H9 (cell line): Measurements from ENCODE around the gene OLIG1. TPM values are rescaled to one million over a fixed set of nuclear protein-coding genes. Genes with fewer than 3 reads are reported as not detected.

Experiments used
- DNase-seq: peaks from one replicate; pipeline ENCODE4 v3.0.0-alpha.2; 2017
- H2AFZ ChIP-seq: one replicate; pipeline ENCODE4 v1.6.1; 2013; ENCODE audit warnings: mild to moderate bottlenecking, low read length, control low read depth, moderate library complexity
- H2AK5ac ChIP-seq: 2 replicates; pipeline ENCODE4 v1.6.1; 2013; ENCODE audit warnings: low read length, control low read depth, mixed read lengths; ENCODE audit not compliant: insufficient read length
- H2BK120ac ChIP-seq: one replicate; pipeline ENCODE4 v1.6.1; 2013; ENCODE audit warnings: low read depth, mild to moderate bottlenecking, low read length, control low read depth, inconsistent platforms; ENCODE audit not compliant: poor library complexity, severe bottlenecking
- H2BK12ac ChIP-seq: 2 replicates; pipeline ENCODE4 v1.6.1; 2013; ENCODE audit warnings: low read length, control low read depth, mixed read lengths, low read depth; ENCODE audit not compliant: insufficient read length
- H2BK15ac ChIP-seq: 2 replicates; pipeline ENCODE4 v1.6.1; 2013; ENCODE audit warnings: low read depth, low read length, control low read depth
- H2BK20ac ChIP-seq: one replicate; pipeline ENCODE4 v1.6.1; 2013; ENCODE audit warnings: low read depth, mild to moderate bottlenecking, low read length, control low read depth, inconsistent platforms; ENCODE audit not compliant: poor library complexity, severe bottlenecking
- H2BK5ac ChIP-seq: 2 replicates; pipeline ENCODE4 v1.6.1; 2013; ENCODE audit warnings: low read length, control low read depth, mixed read lengths; ENCODE audit not compliant: insufficient read length
- H3K14ac ChIP-seq: 2 replicates; pipeline ENCODE4 v1.6.1; 2013; ENCODE audit warnings: low read length, control low read depth; ENCODE audit not compliant: insufficient read depth
- H3K18ac ChIP-seq: 2 replicates; pipeline ENCODE4 v1.6.1; 2013; ENCODE audit warnings: low read depth, mild to moderate bottlenecking, mixed read lengths, low read length, control low read depth; ENCODE audit not compliant: insufficient read length
- H3K23ac ChIP-seq: 2 replicates; pipeline ENCODE4 v1.6.1; 2013; ENCODE audit warnings: low read length, control low read depth, mixed read lengths, low read depth; ENCODE audit not compliant: insufficient read length
- H3K23me2 ChIP-seq: 2 replicates; pipeline ENCODE4 v1.6.1; 2013; ENCODE audit warnings: low read depth, mild to moderate bottlenecking, mixed read lengths, low read length, control low read depth; ENCODE audit not compliant: insufficient read length, poor library complexity, severe bottlenecking
- H3K27ac ChIP-seq: 2 replicates; pipeline ENCODE4 v1.5.1; 2013; ENCODE audit warnings: low read length, control low read depth, mixed read lengths, low read depth; ENCODE audit not compliant: insufficient read length
- H3K27me3 ChIP-seq: 2 replicates; pipeline ENCODE4 v1.6.1; 2013; ENCODE audit warnings: low read length, control low read depth, inconsistent platforms; ENCODE audit not compliant: insufficient read depth
- H3K4ac ChIP-seq: 2 replicates; pipeline ENCODE4 v1.6.1; 2013; ENCODE audit warnings: low read depth, mild to moderate bottlenecking, control low read depth, inconsistent platforms, low read length, moderate library complexity
- H3K4me1 ChIP-seq: 2 replicates; pipeline ENCODE4 v1.6.1; 2013; ENCODE audit warnings: low read length, control low read depth, inconsistent platforms; ENCODE audit not compliant: insufficient read depth
- H3K4me2 ChIP-seq: 2 replicates; pipeline ENCODE4 v1.6.1; 2013; ENCODE audit warnings: low read length, control low read depth, mixed read lengths; ENCODE audit not compliant: insufficient read length, insufficient read depth
- H3K56ac ChIP-seq: 2 replicates; pipeline ENCODE4 v1.6.1; 2013; ENCODE audit warnings: low read depth, mild to moderate bottlenecking, mixed read lengths, low read length, control low read depth; ENCODE audit not compliant: insufficient read length
- H3K79me1 ChIP-seq: 2 replicates; pipeline ENCODE4 v1.6.1; 2013; ENCODE audit warnings: low read depth, mild to moderate bottlenecking, moderate library complexity, low read length, control low read depth, inconsistent platforms; ENCODE audit not compliant: insufficient read depth, poor library complexity, severe bottlenecking
- H3K79me2 ChIP-seq: 2 replicates; pipeline ENCODE4 v1.6.1; 2013; ENCODE audit warnings: low read length, control low read depth, inconsistent platforms; ENCODE audit not compliant: insufficient read depth
- H3K9ac ChIP-seq: 2 replicates; pipeline ENCODE4 v1.6.1; 2013; ENCODE audit warnings: low read length, control low read depth, mixed read lengths; ENCODE audit not compliant: insufficient read length; ENCODE audit errors: extremely low read depth
- H3K9me3 ChIP-seq: one replicate; pipeline ENCODE4 v1.6.1; 2013; ENCODE audit warnings: low read depth, low read length, inconsistent platforms; ENCODE audit not compliant: control insufficient read depth
- H3T11ph ChIP-seq: one replicate; pipeline ENCODE4 v1.6.1; 2013; ENCODE audit warnings: mild to moderate bottlenecking, low read length, control low read depth, inconsistent platforms
- H4K20me1 ChIP-seq: one replicate; pipeline ENCODE4 v1.6.1; 2013; ENCODE audit not compliant: control insufficient read depth, insufficient read length, insufficient read depth
- H4K5ac ChIP-seq: 2 replicates; pipeline ENCODE4 v1.6.1; 2013; ENCODE audit warnings: low read depth, mild to moderate bottlenecking, mixed read lengths, low read length, control low read depth; ENCODE audit not compliant: insufficient read length
- H4K8ac ChIP-seq: replicated peaks from 2 replicates; pipeline ENCODE4 v1.6.1; 2013; ENCODE audit warnings: low read length, control low read depth, mixed read lengths, low read depth; ENCODE audit not compliant: insufficient read length
- H4K91ac ChIP-seq: 2 replicates; pipeline ENCODE4 v1.6.1; 2013; ENCODE audit warnings: low read depth, mild to moderate bottlenecking, moderate library complexity, mixed read lengths, low read length, control low read depth; ENCODE audit not compliant: insufficient read length
- H3K27ac Mint-ChIP-seq, 3 experiments: 2 replicates in 2 of 3; 3 replicates in 1 of 3; pipeline ENCODE4 v1.8.0; 2020 to 2021; ENCODE audit warnings: mixed read lengths in 3 of 3, mild to moderate bottlenecking in 1 of 3, moderate library complexity in 1 of 3
- H3K27me3 Mint-ChIP-seq: 2 replicates; pipeline ENCODE4 v1.8.0; 2021; ENCODE audit warnings: low read depth, mild to moderate bottlenecking, moderate library complexity, mixed read lengths
- H3K36me3 Mint-ChIP-seq, 3 experiments: 2 replicates in 2 of 3; 3 replicates in 1 of 3; pipeline ENCODE4 v1.8.0; 2020 to 2021; ENCODE audit warnings: low read depth in 3 of 3, mixed read lengths in 3 of 3; ENCODE audit not compliant: insufficient read depth in 1 of 3
- H3K4me1 Mint-ChIP-seq, 2 experiments: 2 replicates each; pipeline ENCODE4 v1.8.0; 2020; ENCODE audit warnings: mixed read lengths in 2 of 2
- H3K4me3 Mint-ChIP-seq, 2 experiments: 2 replicates in 1 of 2; 3 replicates in 1 of 2; pipeline ENCODE4 v1.8.0; 2020 to 2021; ENCODE audit warnings: mild to moderate bottlenecking in 2 of 2, mixed read lengths in 2 of 2, moderate library complexity in 1 of 2
- H3K9me3 Mint-ChIP-seq, 2 experiments: 2 replicates in 1 of 2; 3 replicates in 1 of 2; pipeline ENCODE4 v1.8.0; 2020; ENCODE audit warnings: mild to moderate bottlenecking in 2 of 2, mixed read lengths in 2 of 2, moderate library complexity in 1 of 2
- WGBS: extraction: QIAGEN DNeasy Blood & Tissue Kit; methylation state at CpG from one replicate; pipeline ENCODE4 v1.1.7; 2013; ENCODE audit warnings: missing lambda C conversion rate, low lambda C conversion rate, mixed read lengths; ENCODE audit not compliant: insufficient read length; ENCODE audit errors: extremely low coverage; 5-methylcytosine and 5-hydroxymethylcytosine counted together
- total RNA-seq: library from RNA; stranded (reverse); gene quantifications from 2 replicates; pipeline ENCODE4 v1.2.1, GENCODE V29; 2021
- TF ChIP-seq, protein P1 (sequence below): fragments of 200-600 bp; sonication (generic); conservative IDR thresholded peaks from 3 replicates; pipeline ENCODE4 v1.8.0; 2021; ENCODE audit warnings: antibody characterized with exemption, mild to moderate bottlenecking

The OLIG1 gene
- total RNA-seq, 1 experiment from 2014 or later = 0.31 TPM

DNA sequence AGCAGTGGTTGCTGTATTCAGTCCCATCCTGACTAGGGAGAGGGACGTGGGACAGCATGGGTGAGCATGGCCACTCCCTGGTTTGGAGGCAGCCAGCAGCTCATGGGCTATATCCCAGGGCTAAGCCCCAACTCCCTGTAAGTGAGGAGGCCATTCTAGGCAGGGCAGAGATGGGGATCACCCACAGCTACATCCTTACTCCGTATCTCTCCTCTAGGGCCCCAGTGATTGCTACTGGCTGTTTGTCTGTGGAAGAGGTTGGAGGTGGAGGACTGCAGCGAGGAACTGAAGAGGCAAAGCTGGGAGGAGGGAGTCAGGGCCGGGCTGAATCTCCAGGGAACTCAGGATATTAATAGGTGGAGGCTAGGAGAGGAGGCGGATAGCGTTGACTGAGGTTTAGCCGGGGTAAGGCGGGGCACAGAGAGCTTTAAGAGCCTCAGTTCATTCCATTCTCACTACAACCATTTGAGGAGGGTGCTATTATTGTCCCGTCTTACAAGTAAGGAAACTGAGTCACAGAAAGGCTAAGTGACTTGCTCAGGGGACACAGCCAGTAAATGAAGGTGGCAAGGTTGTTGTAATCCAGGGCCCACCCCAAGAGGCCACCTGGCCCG lies 37.4 kb upstream of the OLIG1 start:
- Histone ChIP-seq H3K14ac (no peak overlapping the region), H3K23me2 (peaks cover 3% of the 10 kb centered on the region), H4K8ac (no peak overlapping the region), H3K4me2 (no peak overlapping the region), H3K56ac (no peak overlapping the region), H3K4me1 (peaks cover 12% of the 10 kb centered on the region; the same call in 1 of the 2 replicates), H2BK120ac (no peak overlapping the region), H4K5ac (no peak overlapping the region), H3T11ph (no peak overlapping the region), H2AFZ (no peak overlapping the region), H4K91ac (no peak overlapping the region), H2AK5ac (no peak overlapping the region), H3K27me3 (peaks cover 79% of the 10 kb centered on the region), H2BK5ac (no peak overlapping the region), H4K20me1 (no peaks in the 10 kb centered on the region), H3K4ac (no peak overlapping the region), H3K27ac (no peak overlapping the region), H3K79me1 (no peaks in the 10 kb centered on the region), H2BK12ac (no peak overlapping the region), H3K18ac (no peak overlapping the region), H3K23ac (no peak overlapping the region), H3K9ac (no peak overlapping the region), H2BK20ac (no peak overlapping the region), H2BK15ac (no peak overlapping the region), H3K9me3 (no peaks in the 10 kb centered on the region), H3K79me2 (no peaks in the 10 kb centered on the region)
- no CpG with 5 or more reads among the region's 10 CpGs for WGBS
- H3K4me1 Mint-ChIP-seq = peaks cover 30 to 57% of the 10 kb centered on the region in 2 experiments
- H3K27ac Mint-ChIP-seq = no peak overlapping the region; a peak in 1 of 7 replicates
- DNase-seq = no peak
- H3K36me3 Mint-ChIP-seq = peaks cover 0 to 2% (median 0%) of the 10 kb centered on the region in 3 experiments; a peak in 1 of 7 replicates
- H3K4me3 Mint-ChIP-seq = no peak overlapping the region; a peak in 1 of 5 replicates
- TF ChIP-seq, protein P1, sequence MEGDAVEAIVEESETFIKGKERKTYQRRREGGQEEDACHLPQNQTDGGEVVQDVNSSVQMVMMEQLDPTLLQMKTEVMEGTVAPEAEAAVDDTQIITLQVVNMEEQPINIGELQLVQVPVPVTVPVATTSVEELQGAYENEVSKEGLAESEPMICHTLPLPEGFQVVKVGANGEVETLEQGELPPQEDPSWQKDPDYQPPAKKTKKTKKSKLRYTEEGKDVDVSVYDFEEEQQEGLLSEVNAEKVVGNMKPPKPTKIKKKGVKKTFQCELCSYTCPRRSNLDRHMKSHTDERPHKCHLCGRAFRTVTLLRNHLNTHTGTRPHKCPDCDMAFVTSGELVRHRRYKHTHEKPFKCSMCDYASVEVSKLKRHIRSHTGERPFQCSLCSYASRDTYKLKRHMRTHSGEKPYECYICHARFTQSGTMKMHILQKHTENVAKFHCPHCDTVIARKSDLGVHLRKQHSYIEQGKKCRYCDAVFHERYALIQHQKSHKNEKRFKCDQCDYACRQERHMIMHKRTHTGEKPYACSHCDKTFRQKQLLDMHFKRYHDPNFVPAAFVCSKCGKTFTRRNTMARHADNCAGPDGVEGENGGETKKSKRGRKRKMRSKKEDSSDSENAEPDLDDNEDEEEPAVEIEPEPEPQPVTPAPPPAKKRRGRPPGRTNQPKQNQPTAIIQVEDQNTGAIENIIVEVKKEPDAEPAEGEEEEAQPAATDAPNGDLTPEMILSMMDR = no peak
- H3K27me3 Mint-ChIP-seq = peaks cover 94% of the 10 kb centered on the region
- H3K9me3 Mint-ChIP-seq = no peaks in the 10 kb centered on the region; a peak in 1 of 5 replicates
